A549 (cell line): ENCODE measurements around the gene TNNT2.

Source experiments
- CBX2 ChIP-seq: fragments of 200-600 bp; sonication (generic); IDR thresholded peaks from 2 replicates; pipeline ENCODE4 v1.6.1; 2016; ENCODE audit warnings: low read depth, mild to moderate bottlenecking, borderline replicate concordance
- CTCF ChIP-seq: fragments of >200 bp; sonication (Bioruptor Twin); formaldehyde crosslinking; IDR thresholded peaks from 3 replicates; pipeline ENCODE4 v1.5.1; 2016
- E2F6 ChIP-seq: IDR thresholded peaks from 2 replicates; pipeline ENCODE4 v1.6.1; 2012; ENCODE audit warnings: low read depth, borderline replicate concordance
- GATA3 ChIP-seq: IDR thresholded peaks from 2 replicates; pipeline ENCODE4 v1.6.1; 2012; ENCODE audit warnings: borderline replicate concordance
- SMC3 ChIP-seq: fragments of >200 bp; sonication (Bioruptor Twin); formaldehyde crosslinking; IDR thresholded peaks from 3 replicates; pipeline ENCODE4 v1.6.1; 2018; ENCODE audit warnings: inconsistent platforms

- TF ChIP-seq CTCF: no peak
- TF ChIP-seq CBX2: no peak
- TF ChIP-seq SMC3: no peak
- TF ChIP-seq GATA3: no peak
- TF ChIP-seq E2F6: no peak
Observed at GRCh38 chr1:201399352-201400126, 22.1 kb upstream of the TNNT2 start.
